HepG2 (cell line): ENCODE measurements around the gene ZBTB4. TPM values are rescaled to one million over a fixed set of nuclear protein-coding genes. Genes with fewer than 3 reads are reported as not detected.
A peak's percentile ranks its signal among the peaks of the same experiment; 100 is the strongest.

Experiments used
- MIER2 ChIP-seq: IDR thresholded peaks from 2 replicates; pipeline ENCODE4 v1.6.1; 2016; ENCODE audit warnings: missing biosample characterization, missing genetic modification reagents
- NONO ChIP-seq, 2 experiments: fragments of 450-650 bp in 1 of 2; sonication (generic) in 1 of 2; formaldehyde crosslinking in 1 of 2; IDR thresholded peaks in 1 of 2; conservative IDR thresholded peaks in 1 of 2; 2 replicates each; pipeline versions ENCODE4 v1.6.1 to v1.8.0; 2017 to 2022; ENCODE audit warnings: mild to moderate bottlenecking in 1 of 2, missing genetic modification reagents in 1 of 2, moderate library complexity in 1 of 2
- RBFOX2 ChIP-seq: fragments of 200-400 bp; formaldehyde crosslinking; IDR thresholded peaks from 2 replicates; pipeline ENCODE4 v1.6.1; 2017; ENCODE audit warnings: low read depth, mild to moderate bottlenecking, low read length
- REL ChIP-seq: sonication (generic); formaldehyde crosslinking; conservative IDR thresholded peaks from 2 replicates; pipeline ENCODE4 v1.8.0; 2022; ENCODE audit warnings: mild to moderate bottlenecking, missing genetic modification reagents, moderate library complexity
- UBTF ChIP-seq: sonication (generic); formaldehyde crosslinking; IDR thresholded peaks from 2 replicates; pipeline ENCODE4 v1.4.0; 2020; ENCODE audit warnings: mild to moderate bottlenecking, missing genetic modification reagents
- ZHX2 ChIP-seq, 2 experiments: sonication (generic) in 1 of 2; formaldehyde crosslinking in 1 of 2; IDR thresholded peaks; 2 replicates each; pipeline versions ENCODE4 v1.6.1 to v1.9.0; 2014 to 2022; ENCODE audit warnings: antibody characterized with exemption in 1 of 2, borderline replicate concordance in 1 of 2, inconsistent platforms in 1 of 2, low read depth in 1 of 2, missing genetic modification reagents in 1 of 2
- ZNF318 ChIP-seq: sonication (generic); formaldehyde crosslinking; IDR thresholded peaks from 2 replicates; pipeline ENCODE4 v1.4.0; 2020; ENCODE audit warnings: mild to moderate bottlenecking, missing genetic modification reagents
- ZNF383 ChIP-seq: sonication (generic); formaldehyde crosslinking; IDR thresholded peaks from 2 replicates; pipeline ENCODE4 v1.4.0; 2020; ENCODE audit warnings: missing genetic modification reagents, mild to moderate bottlenecking, borderline replicate concordance
- ZNF441 ChIP-seq: sonication (generic); formaldehyde crosslinking; IDR thresholded peaks from 2 replicates; pipeline ENCODE4 v1.7.0; 2021; ENCODE audit warnings: missing genetic modification reagents, borderline replicate concordance
- polyA plus RNA-seq, 8 experiments: library from polyadenylated mRNA; depleted of rRNA in 3 of 8; stranded (reverse) in 7 of 8; unstranded in 1 of 8; fragments of >200 nt; fragmentation: Illumina TruSeq in 4 of 8; extraction: Trizol in 4 of 8; gene quantifications; 2 replicates each; pipeline versions ENCODE4 v1.2.1 to v1.2.3, GENCODE V29; 2011 to 2016; ENCODE audit warnings: low read depth in 4 of 8, missing spikeins in 1 of 8, mixed read lengths in 1 of 8; ENCODE audit not compliant: insufficient read depth in 1 of 8
- total RNA-seq, 5 experiments: library from RNA; depleted of rRNA; stranded (reverse); fragments of >200 nt; fragmentation: Illumina TruSeq; extraction: Trizol; gene quantifications; 2 replicates each; pipeline ENCODE4 v1.2.3, GENCODE V29; 2016; ENCODE audit warnings: low read depth in 1 of 5

The ZBTB4 gene
- total and polyA plus RNA-seq, 2 of the 13 experiments (the other 11 are each of a cell fraction or from before 2014, with no cell fraction given) = 4.3 to 7.4 TPM

- TF ChIP-seq ZNF318 (CRISPR knock-in tag) = no peak; the same call in 1 of the 2 replicates
- peak; percentile 99 for TF ChIP-seq RBFOX2
- no peak; the same call in 1 of the 2 replicates for TF ChIP-seq UBTF
- no peak; the same call in 1 of the 2 replicates for TF ChIP-seq MIER2 (CRISPR knock-in tag)
- TF ChIP-seq NONO (IDR thresholded peaks at IDR 0.05) = 0 out of 2 replicates have a peak, but pooled peaks have one; percentile 89
- TF ChIP-seq NONO (CRISPR knock-in tag; conservative IDR thresholded peaks at IDR 0.05) = peak; percentile 81
- TF ChIP-seq REL (CRISPR knock-in tag) = peak; percentile 72
- TF ChIP-seq ZNF441 (CRISPR knock-in tag) = peak; percentile 76
- TF ChIP-seq ZNF383 (CRISPR knock-in tag) = 0 out of 2 replicates have a peak, but pooled peaks have one; percentile 77
- peak; percentile 86 for TF ChIP-seq ZHX2 (IDR thresholded peaks at IDR 0.05; ENCODE audit: low read depth)
- TF ChIP-seq ZHX2 (CRISPR knock-in tag; IDR thresholded peaks at IDR 0.05; ENCODE audit: borderline replicate concordance) = 0 out of 2 replicates have a peak, but pooled peaks have one; percentile 77
These were observed 4.9 kb upstream of the ZBTB4 start, which contains the start of gene POLR2A (continued) for GRCh38 chr17:7484067-7484918.
